Right lobe of liver (tissue), 6 donors: ENCODE data around the gene BTBD3. TPM values are rescaled to one million over a fixed set of nuclear protein-coding genes. Genes with fewer than 3 reads are reported as not detected.

Experiments
- ATAC-seq, 4 donors: fragments of 200-7000 bp; cut with Tn5 transposase; one replicate each; pipeline ENCODE4 v1.9.1; 2020; ENCODE audit warnings: mild to moderate bottlenecking in 4 of 4, moderate library complexity in 4 of 4
- DNase-seq, 3 donors: peaks; one replicate each; pipeline ENCODE4 v3.0.0-alpha.2; 2020
- H3K27ac ChIP-seq, 3 donors: fragments of 200-600 bp; one replicate each; pipeline ENCODE4 v1.8.0; 2022
- H3K27me3 ChIP-seq, 2 donors: fragments of 200-600 bp; one replicate each; pipeline ENCODE4 v1.8.0; 2022
- H3K36me3 ChIP-seq, 4 donors: fragments of 200-600 bp; sonication (generic) in 1 of 4; one replicate each; pipeline versions ENCODE4 v1.5.1 to v1.8.0; 2017 to 2022; ENCODE audit warnings: control low read depth in 1 of 4
- H3K4me1 ChIP-seq, 4 donors: fragments of 200-600 bp; sonication (generic) in 1 of 4; one replicate each; pipeline versions ENCODE4 v1.5.1 to v1.8.0; 2017 to 2022; ENCODE audit warnings: control low read depth in 1 of 4
- H3K4me3 ChIP-seq, 3 donors: fragments of 200-600 bp; one replicate each; pipeline ENCODE4 v1.8.0; 2022
- H3K9me3 ChIP-seq, 4 donors: fragments of 200-600 bp; sonication (generic) in 1 of 4; one replicate each; pipeline versions ENCODE4 v1.5.1 to v1.8.0; 2017 to 2022; ENCODE audit warnings: control low read depth in 1 of 4
- POLR2A ChIP-seq: fragments of 450-650 bp; IDR thresholded peaks from one replicate; pipeline ENCODE4 v1.6.1; 2017; ENCODE audit warnings: antibody characterized with exemption, mild to moderate bottlenecking
- WGBS: methylation state at CpG from one replicate; pipeline ENCODE4 v1.1.6; 2018; ENCODE audit warnings: low coverage, low lambda C conversion rate; ENCODE audit not compliant: insufficient coverage; ENCODE audit errors: missing lambda C conversion rate; 5-methylcytosine and 5-hydroxymethylcytosine counted together
- intact Hi-C, 2 donors: fragments of 100-400 bp; cut with DNase I; formaldehyde crosslinking; loops; one replicate each; pipeline versions ENCODE4 v1.11.2 to v1.14.1; 2022
- total RNA-seq, 6 experiments: library from RNA; depleted of rRNA in 2 of 6; stranded (reverse); fragments of >200 nt in 2 of 6; fragmentation: NEBNext Ultra II Directional in 3 of 6; extraction: Animal tissue kit (Norgen Biotek cat#: 25700) in 3 of 6; gene quantifications; one replicate each; pipeline versions ENCODE4 v1.1.0 to v1.2.4, GENCODE V29; 2016 to 2023
- TF ChIP-seq, protein P1 (sequence below), 4 donors: fragments of 200-600 bp in 3 of 4; fragments of 450-650 bp in 1 of 4; IDR thresholded peaks; one replicate each; pipeline versions ENCODE4 v1.5.1 to v1.8.0; 2016 to 2022; ENCODE audit warnings: antibody characterized with exemption in 4 of 4, mild to moderate bottlenecking in 2 of 4
- donor health status: DM: no; HTN: yes; CAD: no.
- donor health status: DM: no; HTN: no; CAD: no.
- donor health status: DM: no; HTN: no; CAD: no.
- donor health status: DM: no; HTN: yes; CAD: no.
- donor health status: DM: no; HTN: yes; CAD: no.

BTBD3 gene
- total RNA-seq, 6 experiments from 2014 or later, result 7.3 to 11.1 (median 8.6) TPM

DNA sequence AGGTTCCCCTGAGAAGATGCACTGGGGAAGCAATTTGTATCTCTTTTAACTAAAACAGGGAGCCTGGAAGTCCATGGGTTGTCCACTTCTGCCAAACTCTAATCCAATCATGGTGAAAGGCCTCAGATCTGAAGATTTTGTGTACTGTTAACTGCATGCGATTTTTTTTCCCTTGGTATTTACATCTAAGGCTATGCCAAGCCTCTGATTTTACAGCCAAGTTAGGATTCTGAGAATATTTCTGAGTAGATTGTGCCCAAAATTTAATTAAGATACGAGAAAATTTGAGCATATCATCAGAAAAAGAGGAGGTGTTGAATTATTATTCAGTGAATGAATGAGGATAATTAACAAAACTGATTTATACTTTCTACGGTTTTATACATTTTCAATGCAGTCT is 34.0 kb downstream of the BTBD3 start:
- H3K9me3 ChIP-seq, result no peaks in the 10 kb centered on the region
- H3K27me3 ChIP-seq, result no peaks in the 10 kb centered on the region
- DNase-seq (no peak), ATAC-seq (no peak)
- H3K27ac ChIP-seq, result no peak overlapping the region
- H3K4me1 ChIP-seq, result no peaks in the 10 kb centered on the region
- intact Hi-C loops, result no loop called here
- TF ChIP-seq, protein P1, sequence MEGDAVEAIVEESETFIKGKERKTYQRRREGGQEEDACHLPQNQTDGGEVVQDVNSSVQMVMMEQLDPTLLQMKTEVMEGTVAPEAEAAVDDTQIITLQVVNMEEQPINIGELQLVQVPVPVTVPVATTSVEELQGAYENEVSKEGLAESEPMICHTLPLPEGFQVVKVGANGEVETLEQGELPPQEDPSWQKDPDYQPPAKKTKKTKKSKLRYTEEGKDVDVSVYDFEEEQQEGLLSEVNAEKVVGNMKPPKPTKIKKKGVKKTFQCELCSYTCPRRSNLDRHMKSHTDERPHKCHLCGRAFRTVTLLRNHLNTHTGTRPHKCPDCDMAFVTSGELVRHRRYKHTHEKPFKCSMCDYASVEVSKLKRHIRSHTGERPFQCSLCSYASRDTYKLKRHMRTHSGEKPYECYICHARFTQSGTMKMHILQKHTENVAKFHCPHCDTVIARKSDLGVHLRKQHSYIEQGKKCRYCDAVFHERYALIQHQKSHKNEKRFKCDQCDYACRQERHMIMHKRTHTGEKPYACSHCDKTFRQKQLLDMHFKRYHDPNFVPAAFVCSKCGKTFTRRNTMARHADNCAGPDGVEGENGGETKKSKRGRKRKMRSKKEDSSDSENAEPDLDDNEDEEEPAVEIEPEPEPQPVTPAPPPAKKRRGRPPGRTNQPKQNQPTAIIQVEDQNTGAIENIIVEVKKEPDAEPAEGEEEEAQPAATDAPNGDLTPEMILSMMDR (IDR thresholded peaks at IDR 0.05), result no peak
- no peak for TF ChIP-seq POLR2A
- H3K36me3 ChIP-seq, result no peaks in the 10 kb centered on the region
- 68% methylated on average over 2 of the region's 3 CpGs for WGBS
- H3K4me3 ChIP-seq, result no peak overlapping the region

DNA sequence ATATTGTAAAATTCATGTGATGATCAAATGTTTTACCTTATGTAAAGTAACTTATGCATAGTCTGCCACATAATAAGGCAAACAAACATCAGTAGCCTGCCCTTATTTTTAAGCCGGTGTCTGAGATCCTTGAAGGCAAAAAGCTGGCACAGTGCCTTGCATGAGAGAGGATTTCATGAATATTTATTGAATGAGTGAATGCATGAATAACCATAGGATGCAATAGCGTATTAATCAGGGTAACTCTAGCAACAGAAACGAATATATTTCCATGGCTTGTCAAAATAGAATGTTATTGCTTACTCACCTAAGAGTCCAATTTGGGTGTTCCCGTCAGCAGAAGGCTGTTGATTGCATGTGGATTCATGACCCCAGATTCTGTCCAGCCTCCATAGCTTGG is 34.9 kb downstream of the BTBD3 start:
- no peaks in the 10 kb centered on the region for H3K27me3 ChIP-seq
- H3K27ac ChIP-seq, result no peak overlapping the region
- no peaks in the 10 kb centered on the region for H3K4me1 ChIP-seq
- 81% methylated on average over 4 of the region's 4 CpGs for WGBS
- no peak for TF ChIP-seq POLR2A
- TF ChIP-seq, protein P1 (IDR thresholded peaks at IDR 0.05), result no peak
- intact Hi-C loops, result no loop called here
- ATAC-seq (no peak), DNase-seq (no peak)
- H3K4me3 ChIP-seq, result no peak overlapping the region
- no peaks in the 10 kb centered on the region for H3K9me3 ChIP-seq
- H3K36me3 ChIP-seq, result no peaks in the 10 kb centered on the region

DNA sequence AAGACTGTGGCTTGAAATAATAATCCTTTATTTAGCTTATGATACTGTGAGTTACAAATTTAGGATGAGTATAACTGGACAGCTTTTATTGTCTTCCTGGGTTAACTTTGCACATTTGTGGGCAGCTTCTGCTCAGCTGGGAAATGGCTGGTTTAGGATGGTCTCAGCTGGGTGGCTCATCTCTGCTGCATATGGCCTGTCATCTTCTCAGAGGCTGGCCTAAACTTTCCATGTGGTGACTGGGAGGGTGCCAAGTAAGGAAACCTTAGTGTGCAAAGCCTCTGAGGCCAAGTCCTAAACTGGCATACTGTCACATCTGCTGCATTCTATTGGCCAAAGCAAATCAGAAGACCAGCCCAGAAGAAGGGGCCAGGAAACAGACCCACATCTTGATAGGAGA is 40.2 kb downstream of the BTBD3 start:
- Histone ChIP-seq H3K4me3 (no peak overlapping the region), H3K27ac (no peak overlapping the region), H3K9me3 (no peaks in the 10 kb centered on the region), H3K36me3 (no peaks in the 10 kb centered on the region), H3K27me3 (no peaks in the 10 kb centered on the region), H3K4me1 (no peaks in the 10 kb centered on the region)
- no peak for ATAC-seq
- DNase-seq, result no peak
- intact Hi-C loops, result no loop called here
- TF ChIP-seq, protein P1 (IDR thresholded peaks at IDR 0.05), result no peak
- TF ChIP-seq POLR2A, result no peak

DNA sequence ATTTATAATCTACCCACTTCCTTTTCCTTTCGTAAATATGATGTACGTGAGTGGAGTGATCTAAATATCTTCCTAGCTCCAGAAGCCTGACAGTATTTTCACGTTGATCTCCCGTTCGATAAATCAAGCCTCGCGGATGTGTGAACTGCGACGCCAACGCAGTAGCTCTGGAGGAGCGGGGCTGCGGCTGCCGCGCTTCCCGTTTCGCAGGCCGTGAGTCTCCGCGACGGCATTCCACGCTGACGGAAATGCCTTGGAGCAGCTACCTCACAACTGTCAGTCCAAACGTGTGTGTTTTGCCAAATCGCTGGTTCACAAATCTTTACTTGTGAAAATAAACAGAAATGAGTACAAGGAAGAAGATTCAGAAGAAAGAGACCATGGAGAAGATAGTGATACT is 41.2 kb downstream of the BTBD3 start:
- Histone ChIP-seq H3K4me3 (no peak overlapping the region), H3K9me3 (no peaks in the 10 kb centered on the region), H3K36me3 (no peaks in the 10 kb centered on the region), H3K4me1 (no peaks in the 10 kb centered on the region), H3K27me3 (no peaks in the 10 kb centered on the region), H3K27ac (no peak overlapping the region)
- no peak for DNase-seq
- intact Hi-C loops, result no loop called here
- TF ChIP-seq POLR2A, result no peak
- TF ChIP-seq, protein P1 (IDR thresholded peaks at IDR 0.05), result no peak
- peak in 1 of 4 donors; percentile 24 for ATAC-seq
- WGBS, result 48% methylated on average over 24 of the region's 24 CpGs

DNA sequence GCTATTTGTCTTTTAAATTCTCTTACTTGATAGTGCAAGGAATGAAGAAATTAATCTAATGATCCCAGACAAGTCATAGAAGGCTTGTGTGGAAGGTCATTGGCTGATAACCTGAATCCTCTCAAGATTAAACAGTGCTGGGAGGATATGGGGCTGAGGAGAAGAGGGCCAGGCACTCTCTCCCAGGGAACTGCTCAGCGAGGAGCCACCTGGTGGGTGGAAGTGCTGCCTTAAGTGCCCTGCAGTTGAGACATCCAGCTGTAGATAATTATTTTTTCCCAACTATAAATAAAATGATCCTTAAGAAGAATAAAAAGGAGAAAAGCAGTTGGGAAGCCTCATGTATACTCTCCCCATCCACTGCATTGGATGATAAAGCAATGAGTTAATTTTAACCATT is 47.9 kb downstream of the BTBD3 start:
- DNase-seq (no peak), ATAC-seq (no peak)
- intact Hi-C loops, result no loop called here
- Histone ChIP-seq H3K27ac (no peak overlapping the region), H3K9me3 (no peaks in the 10 kb centered on the region), H3K27me3 (no peaks in the 10 kb centered on the region), H3K36me3 (no peaks in the 10 kb centered on the region), H3K4me3 (no peak overlapping the region), H3K4me1 (no peaks in the 10 kb centered on the region)
- WGBS, result 100% methylated on average over 1 of the region's 1 CpG
- TF ChIP-seq, protein P1 (IDR thresholded peaks at IDR 0.05), result no peak
- no peak for TF ChIP-seq POLR2A
